ENCODE data around the gene KANSL1.

The KANSL1 gene

DNA sequence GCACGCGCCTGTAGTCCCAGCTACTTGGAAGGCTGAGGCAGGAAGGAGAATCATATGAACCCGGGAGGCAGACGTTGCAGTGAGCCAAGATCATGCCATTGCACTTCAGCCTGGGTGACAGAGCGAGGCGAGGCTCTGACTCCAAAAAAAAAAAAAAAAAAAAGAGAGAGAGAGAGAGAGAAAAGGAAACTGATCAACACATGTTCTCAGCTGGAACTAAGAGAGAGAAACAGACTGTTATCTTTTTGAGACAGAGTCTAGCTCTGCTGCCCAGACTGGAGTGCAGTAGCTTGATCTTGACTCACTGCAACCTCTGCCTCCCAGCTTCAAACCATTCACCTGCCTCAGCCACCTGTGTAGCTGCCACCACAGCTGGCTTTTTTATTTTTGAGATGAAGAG, 133.7 kb downstream of the KANSL1 start:
- DNase-seq = no peak

DNA sequence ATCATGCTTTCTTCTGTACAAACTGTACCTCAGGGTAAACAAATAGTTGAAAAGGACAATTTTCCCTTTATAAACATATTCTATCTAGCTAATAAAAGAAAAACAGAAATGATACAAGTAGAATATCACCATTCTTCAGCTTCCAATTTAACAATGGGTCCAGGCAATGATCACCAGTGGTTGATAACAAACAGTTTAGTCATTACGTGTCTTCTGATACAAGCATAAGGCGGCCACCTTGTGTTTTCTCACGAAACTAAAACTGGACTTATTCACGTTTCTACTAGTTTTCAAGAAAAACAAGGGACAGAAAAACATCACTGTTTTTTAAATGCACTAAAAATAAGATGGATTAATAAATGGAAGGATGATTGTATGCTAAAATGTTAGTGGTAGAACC, 135.9 kb downstream of the KANSL1 start:
- DNase-seq = no peak

DNA sequence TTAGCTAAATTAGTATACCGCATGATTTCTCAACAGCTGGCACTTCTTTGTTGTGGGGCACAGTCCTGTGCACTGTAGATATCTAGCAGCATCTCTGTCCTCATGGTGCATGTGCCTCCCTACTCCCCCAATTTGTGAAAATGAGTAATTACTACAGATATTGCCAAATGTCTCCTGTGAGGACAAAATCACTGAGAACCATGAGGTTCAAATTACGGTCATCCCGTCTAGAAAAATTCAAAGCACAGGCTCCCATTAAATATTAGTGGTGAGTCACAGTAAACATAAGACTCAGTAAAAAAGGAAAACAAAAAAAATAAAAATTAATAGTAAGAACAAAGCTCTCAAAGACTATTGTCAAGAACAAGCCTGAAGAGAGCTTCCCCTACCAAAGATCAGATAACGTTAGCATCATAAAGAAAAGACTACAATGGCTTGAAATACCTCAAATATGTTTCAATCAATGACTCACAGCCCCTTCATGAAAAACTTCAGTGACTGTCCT, 136.4 kb downstream of the KANSL1 start:
- DNase-seq = no peak

DNA sequence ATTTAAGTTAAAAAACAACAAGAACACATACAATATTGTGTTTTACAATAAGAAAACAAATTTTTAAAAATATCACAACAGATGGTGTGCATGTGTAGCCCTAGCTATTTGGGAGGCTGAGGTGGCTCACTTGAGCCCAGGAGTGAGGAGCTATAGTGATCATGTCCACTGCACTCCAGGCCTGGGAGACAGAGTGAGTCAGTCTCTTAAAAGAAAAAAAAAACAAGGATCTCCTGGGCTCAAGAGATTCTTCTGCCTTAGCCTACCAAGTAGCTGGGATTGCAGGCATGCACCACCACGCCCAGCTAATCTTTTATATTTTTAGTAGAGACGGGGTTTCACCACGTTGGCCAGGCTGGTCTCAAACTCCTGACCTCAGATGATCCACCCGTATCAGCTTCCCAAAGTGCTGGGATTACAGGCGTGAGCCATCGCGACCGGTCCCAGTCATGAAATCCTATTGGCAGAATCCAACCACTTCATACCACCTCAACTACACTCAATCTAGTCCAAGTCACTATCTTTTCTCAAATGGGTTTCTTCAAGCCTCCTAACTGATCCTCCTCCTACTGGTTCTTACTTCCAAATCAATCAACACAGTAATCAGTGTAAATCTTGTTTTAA, 139.2 kb downstream of the KANSL1 start:
- DNase-seq = no peak

DNA sequence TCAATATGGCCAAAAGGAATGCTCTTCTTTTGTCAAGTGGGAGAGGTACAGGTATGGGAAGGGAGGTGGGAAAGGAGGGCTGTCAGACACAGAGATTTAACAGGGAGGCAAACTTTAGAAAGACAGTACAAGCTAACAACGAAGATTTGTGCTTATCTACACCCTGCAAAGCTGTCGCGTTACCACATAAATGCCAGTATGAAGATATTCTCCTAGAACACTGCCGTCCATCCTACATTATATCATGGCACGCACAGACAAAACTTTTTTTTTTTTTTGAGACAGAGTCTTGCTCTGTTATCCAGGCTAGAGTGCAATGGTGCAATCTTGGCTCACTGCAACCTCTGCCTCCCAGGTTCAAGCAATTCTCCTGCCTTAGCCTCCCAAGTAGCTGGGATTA, 143.6 kb downstream of the KANSL1 start:
- no peak for DNase-seq

DNA sequence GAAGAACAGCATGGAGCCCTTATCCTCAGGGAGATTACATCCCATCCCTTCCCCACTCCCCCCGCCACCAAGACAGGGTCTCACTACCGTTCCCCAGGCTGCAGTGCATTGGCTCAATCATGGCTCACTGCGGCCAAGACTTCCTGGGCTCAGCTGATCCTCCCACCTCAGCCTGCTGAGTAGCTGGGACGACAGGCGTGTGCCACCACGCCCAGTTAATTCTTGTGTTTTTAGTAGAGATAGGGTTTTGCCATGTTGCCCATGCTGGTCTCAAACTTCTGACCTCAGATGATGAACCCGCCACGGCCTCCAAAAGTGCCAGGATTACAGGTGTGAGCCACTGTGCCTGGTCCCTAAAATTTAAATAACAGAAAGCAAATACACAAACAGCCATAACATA, 145.4 kb downstream of the KANSL1 start:
- DNase-seq = no peak

DNA sequence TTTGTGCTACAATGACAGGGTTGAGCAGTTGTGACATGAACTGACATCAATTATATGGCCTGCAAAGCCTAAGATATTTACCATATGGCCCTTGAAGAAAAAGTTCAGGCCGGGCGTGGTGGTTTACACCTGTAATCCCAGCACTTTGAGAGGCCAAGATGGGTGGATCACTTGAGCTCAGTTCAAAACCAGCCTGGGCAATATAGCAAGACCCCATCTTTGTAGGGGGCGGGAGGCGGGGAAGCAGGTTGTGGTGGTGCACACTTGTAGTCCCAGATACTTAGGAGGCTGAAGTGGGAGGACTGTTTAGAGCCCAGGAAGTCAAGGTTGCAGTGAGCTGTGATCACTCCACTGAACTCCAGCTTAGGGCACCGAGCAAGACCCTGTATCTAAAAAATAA, 145.8 kb downstream of the KANSL1 start:
- DNase-seq = no peak

DNA sequence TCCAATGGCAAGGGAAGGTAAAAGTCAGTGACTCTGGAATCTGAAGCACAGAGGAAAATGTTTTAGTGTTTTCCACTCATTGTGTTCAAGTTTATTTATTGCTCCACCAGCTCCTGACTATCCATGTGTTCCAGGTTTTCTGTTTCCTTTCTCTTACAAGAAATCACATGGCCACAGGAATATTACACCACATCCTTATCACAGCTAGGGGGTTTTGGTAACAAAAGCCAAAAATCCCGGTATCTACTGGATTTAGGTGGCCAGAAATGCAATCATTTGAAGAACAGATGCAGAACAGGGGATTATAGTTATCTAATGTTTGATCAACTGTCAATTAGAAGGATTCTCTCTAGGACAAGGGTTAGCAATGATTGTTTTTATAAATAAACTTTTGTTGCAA, 146.3 kb downstream of the KANSL1 start:
- no peak for DNase-seq

DNA sequence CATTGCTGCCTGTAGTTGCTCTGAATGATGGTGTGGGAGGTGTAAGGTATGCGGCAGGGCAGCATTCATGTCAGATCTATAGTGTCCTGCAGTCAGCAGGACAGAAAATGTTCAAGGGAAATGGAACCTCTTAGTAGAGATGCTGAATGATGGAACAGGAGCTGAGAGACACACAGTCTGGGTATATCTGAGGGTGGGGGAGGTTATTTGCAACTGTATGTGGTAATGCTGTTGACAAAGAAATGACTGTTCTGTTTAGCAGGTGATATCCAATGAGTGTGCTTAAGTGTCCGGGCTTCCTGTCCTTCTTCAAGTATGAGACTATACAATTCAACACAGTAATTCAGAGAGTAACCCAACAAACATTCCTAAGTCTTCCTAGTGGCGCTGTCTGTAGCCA, 147.6 kb downstream of the KANSL1 start:
- no peak for DNase-seq

DNA sequence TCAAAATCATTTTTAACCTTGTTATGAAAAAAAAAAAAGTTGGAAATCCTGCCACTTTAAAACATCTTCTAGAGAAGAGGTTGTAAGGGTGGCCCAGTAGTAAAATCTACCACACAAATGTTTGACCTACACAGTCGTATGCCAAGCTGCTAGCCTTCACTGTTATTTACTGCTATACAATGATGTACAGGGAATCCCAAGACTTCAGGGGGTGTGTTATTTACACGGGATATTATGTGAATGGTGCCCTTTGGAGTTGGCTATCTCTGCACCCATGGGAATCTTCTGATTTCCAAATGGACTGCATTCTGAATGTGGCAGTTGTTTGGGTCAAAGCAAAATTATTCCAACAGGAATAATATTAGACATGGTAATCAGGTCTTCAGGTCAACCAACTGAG, 148.2 kb downstream of the KANSL1 start:
- no peak for DNase-seq

DNA sequence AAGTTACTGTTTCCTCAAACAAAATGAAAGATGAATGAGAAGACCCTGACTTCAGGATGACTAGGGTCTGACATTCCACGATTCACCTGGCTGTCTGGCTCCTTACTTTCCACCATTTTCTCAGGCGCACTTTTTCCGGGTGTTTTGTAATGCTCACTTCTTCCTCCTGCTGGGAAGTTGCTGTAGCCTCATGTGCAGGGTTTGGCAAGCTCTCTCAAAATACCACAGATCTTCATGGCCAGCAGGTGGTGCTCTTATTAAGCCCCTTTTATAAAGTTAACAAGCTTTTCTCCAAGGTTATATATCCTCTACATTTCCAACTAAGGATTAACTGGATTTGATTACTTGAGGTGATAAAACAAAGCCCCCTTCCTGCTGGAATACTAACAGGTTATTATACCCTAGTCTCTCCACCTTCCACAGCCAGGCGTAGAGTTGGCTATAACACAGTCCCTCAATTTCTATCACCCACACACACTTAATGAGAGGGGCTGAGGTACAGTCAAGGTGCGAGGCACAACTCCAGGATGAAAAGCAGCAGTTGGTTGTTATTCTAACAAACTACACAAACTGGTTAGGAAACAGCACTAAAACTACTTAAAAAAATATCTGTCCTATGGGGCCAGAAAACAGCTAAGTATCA, 148.8 kb downstream of the KANSL1 start:
- peak in 1 of 2 experiments; percentile 43 for DNase-seq

DNA sequence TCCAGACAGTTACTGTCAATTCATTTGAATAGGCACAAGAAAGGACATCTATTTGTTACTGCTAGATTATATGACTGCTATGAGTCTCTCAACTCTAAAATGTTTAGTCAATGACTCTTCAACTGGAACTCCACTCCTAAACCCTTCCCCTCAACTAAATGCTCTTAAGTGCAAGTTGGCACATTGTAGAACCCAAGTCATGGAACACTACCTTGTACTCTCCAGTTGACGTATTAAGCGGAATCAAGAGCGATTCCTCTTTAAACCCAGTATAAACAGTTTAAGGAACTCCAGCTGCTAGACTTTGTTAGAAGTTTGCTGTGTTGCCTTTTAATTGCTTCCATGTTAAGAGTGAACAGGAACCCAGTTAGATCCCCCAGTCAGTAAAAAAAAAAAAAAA, 149.6 kb downstream of the KANSL1 start:
- no peak for DNase-seq

DNA sequence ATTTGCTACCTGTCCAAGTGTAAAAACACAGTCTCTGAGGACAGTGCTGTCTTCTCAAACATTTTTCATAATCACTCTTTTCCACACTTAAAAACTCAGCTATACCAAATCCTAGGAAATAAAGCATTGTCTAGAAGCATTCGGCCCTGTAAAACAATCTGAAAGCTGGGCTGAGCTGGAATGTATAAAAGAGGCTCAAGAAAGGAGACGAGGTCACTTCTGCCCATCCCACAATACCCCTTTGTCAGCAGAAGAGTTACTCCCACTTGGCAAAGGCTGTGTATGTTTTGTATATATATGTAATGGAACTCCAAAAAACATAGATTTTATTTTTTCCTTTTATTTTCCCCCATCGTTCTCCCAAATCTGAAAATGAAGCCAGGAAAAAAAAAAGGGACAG, 150.3 kb downstream of the KANSL1 start:
- DNase-seq = no peak

DNA sequence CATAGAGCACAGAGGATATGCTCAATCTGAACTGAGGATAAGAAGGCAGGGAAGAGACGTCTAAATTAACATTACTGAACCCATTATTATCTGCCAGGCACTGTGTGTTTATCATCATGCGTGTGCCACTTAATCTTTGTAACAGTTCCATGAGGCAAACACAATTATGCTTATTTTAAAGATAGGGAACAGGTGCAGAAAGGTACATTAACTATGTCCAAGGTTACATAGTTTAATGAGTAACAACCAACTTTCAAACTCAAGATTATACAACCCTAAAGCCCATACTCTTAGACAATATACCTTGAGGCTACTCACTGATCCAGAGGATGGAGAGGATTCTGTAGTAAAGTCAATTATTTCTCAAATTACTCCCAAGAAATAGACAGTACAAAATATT, 151.0 kb downstream of the KANSL1 start:
- no peak for DNase-seq

DNA sequence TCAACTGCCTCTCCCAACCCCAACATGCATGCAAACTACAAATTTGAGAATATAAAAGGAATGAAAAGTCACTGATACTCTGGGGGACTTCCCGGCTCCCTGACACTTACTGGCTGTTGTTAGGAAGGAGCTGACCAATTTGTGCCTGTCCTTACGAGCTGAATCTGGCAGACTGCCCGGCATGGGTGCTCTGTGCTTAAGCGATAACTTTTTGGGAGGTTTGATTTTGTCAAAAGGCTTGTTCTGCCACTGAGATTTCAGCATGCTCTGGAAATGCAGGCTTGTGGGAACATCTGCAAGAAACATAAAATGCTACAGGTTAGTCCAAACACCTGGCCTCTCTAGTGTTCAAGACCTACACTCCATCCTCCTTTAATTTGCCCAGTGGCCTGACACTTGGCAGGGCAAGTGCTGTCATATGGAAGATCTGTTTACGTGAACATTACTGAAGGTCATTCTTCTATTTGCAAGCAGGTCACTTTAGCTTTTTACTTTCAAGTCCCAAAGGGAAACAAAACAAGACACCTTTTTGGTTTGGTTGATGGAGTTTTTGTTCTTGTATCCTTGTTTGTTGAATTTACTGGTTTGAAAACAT, 153.5 kb downstream of the KANSL1 start:
- no peak for DNase-seq

DNA sequence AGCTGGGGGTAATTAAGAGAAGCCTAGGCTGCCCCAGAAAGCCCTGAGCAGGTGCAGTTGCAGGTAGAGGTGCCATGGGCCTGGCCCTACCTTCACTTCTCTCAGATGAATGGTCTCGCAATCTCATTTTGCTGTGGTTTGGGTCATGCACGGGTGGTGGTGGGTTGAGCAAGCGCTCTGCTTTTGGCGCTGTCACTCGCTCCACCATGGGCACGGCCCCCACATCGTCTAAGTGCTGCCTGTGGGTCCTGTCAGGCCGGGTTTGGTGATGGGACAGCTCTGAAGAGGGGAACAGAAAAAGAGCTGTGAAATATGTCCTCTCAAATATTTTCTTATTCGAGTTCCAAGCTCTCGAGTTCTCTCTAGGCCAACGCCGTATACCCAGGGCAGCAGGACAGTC, 154.3 kb downstream of the KANSL1 start:
- DNase-seq = no peak

DNA sequence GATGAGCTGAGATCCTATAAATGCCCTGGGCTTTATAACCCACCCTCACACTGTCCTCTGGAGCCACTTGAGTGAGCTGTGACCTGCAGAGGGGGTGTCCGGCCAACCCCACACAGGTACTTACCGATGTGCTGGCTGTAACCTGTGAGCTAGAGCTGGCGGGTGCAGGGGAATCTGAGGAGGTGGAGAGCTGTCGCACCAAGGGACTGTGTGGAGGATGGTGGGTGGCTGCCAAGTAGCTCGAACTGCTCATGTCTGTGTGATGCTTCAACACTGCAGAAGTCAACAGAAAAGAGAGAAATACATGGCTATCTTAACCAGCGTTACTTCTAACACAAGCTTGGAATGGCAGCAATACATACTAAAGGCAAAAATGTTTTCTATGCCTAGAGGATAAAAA, 154.8 kb downstream of the KANSL1 start:
- no peak for DNase-seq

DNA sequence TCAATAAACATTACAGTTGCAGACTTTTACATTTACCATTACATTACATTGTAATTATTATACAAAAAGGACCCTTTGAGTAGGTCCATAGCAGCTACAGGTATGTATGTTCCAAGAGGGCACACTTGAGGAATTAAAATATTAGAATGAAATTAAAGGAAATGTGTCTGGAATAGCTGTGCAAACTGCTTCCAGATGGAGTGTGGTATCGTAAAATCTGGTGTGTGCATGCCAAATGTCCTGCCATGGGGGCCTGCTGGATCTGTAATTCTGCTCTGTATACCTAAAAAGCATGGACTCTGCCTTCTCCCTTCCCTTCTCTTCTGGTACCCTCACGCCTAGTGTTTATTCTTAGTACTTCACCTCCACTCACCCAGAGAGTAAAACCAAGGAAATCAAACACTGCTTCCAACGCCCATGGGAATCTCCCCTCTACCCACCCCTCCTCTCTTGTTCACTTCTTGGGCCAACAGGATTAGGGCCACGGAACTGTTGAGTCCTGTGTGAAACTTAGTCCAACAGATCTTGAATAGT, 155.4 kb downstream of the KANSL1 start:
- DNase-seq = no peak

DNA sequence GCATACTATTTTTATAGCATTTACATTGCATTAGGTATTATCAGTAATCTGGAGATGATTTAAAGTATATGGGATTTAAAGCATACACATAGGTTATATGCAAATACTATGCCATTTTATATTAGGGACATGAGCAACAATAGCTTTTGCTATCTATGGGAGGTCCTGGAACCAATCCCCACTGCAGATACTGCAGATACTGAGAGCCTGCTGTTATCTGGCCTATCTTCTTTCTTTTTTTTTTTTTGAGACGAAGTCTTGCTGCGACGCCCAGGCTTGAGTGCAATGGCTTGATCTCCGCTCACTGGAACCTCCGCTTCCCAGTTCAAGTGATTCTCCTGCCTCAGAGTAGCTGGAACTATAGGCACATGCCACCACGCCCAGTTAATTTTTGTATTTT, 156.7 kb downstream of the KANSL1 start:
- DNase-seq = no peak

DNA sequence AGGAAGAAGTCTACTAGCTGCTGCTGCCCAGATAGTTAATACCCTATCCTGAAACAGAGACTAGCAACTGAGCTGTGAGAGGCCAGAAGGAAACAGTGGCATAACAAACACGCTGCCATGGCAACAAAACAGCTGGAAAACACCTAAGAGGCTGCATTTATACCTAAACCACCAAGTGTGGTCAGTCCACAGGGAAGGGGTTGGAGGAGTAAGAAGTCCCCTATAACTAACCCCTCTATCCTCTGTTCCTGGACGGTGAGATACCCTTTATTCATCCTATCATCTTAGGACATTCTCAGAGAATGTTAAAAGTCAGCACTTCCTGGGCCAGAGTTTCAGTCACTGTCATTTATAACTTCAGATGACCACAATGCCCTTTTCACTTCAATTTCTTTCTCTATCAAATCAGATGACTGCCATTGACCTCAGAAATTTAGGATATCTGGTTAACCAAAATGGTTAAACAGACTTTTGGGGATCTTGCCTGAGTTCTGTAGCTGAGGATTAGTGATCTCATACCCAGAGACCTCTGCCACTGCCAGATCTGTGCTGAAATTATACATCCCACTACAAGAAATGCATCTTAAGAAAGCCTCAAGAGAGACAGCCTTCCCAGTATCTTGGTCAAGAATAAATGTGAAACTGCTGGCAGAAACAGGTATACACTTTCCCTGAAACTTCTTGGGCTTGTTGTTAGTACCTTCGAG, 158.0 kb downstream of the KANSL1 start:
- no peak for DNase-seq

DNA sequence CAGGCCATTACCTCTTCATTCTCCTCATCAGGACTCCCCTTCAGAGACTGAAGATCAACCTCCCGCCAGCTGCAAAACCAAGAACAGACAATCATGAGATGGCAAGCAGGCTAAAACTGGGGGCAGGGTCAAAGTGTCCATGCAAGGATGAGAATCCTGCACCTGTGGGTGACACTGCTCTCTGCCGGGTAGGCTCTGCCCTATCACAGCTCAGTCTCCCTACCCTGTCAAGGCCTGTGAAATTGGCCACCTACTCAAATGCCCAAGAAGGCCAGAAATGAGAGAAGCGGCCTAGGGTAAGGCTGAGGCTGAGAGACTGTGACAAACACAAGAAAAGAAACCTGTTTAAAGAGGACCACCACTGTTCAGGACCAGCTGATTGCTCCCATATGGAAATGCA, 159.8 kb downstream of the KANSL1 start:
- DNase-seq = no peak

DNA sequence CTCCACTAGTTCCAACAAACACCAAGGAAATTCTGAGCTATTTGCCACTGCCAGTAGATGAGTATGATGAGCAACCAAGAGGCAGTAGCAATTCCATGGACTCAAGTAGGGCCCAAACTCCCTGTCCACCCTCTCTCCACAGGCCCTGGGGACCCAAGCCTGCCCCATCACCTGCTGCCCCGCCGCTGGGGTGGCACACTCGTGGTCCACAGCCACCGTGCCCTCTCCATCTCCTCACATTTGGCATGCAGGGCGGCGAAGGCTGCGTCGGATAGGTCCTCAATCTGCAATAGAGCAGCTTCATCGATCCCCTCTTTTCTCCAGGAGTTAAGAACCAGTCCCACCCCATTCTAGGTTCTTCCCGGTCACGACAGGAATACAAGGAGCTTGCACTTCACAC, 160.3 kb downstream of the KANSL1 start:
- no peak for DNase-seq

DNA sequence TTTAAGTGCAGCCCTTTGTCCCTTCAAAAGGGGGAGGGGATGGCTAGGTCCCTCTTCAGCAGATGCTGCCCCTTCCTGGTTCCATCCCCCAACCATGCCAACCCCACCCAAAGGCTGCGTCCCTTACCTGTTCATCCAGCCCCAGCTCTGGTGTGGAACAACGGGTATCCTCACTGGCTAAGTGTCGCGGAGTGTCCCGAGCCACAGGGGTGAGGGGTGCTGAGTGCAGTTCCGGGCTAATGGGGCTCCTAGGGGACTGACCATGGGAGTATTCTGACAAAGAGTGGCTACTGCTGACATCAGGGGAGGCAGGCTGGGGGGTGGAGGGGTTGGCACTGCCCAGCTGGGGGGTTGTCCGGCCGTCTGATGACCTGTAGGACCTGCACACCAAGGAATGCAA, 161.3 kb downstream of the KANSL1 start:
- DNase-seq = no peak

DNA sequence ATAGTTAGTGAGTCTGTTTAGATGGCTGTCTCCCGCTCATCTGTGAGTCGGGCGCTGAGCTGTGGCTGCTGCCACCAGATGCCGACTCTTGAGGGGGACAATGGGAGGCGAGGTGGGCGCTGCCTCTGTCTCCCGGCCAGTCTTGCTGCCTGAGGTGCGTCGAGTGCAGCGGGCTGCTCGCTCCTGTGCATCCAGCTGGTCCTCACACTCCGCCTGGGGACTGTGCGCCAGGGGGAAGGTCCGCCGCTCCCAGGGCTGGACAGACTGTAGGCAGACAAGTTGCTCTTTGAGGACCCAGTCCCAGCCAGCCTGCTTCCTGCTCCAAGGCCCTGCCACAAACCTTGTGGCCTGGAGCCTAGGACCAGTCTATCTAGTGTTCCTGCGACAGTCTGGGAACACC, 161.8 kb downstream of the KANSL1 start:
- no peak for DNase-seq

Measured in NCI-H1930 (cell line).